Chondrocyte (in vitro differentiated cells): Measurements from ENCODE around the gene HSDL2. TPM values are rescaled to one million over a fixed set of nuclear protein-coding genes. Genes with fewer than 3 reads are reported as not detected.

Source experiments
- DNase-seq: peaks from one replicate; pipeline ENCODE4 v3.0.0; 2021; ENCODE audit warnings: mixed read lengths, low spot score
- H3K27ac Mint-ChIP-seq: one replicate; pipeline ENCODE4 v1.8.0; 2021; ENCODE audit warnings: mild to moderate bottlenecking, moderate library complexity, mixed read lengths; ENCODE audit not compliant: unreplicated experiment
- H3K27me3 Mint-ChIP-seq: 2 replicates; pipeline ENCODE4 v1.8.0; 2021; ENCODE audit warnings: low read depth, mixed read lengths
- H3K36me3 Mint-ChIP-seq: 2 replicates; pipeline ENCODE4 v1.8.0; 2021; ENCODE audit warnings: low read depth, mixed read lengths
- H3K4me1 Mint-ChIP-seq: 2 replicates; pipeline ENCODE4 v1.8.0; 2021; ENCODE audit warnings: low read depth, mild to moderate bottlenecking, mixed read lengths
- H3K4me3 Mint-ChIP-seq: one replicate; pipeline ENCODE4 v1.8.0; 2021; ENCODE audit warnings: mild to moderate bottlenecking, moderate library complexity, mixed read lengths; ENCODE audit not compliant: unreplicated experiment
- H3K9me3 Mint-ChIP-seq: 2 replicates; pipeline ENCODE4 v1.8.0; 2021; ENCODE audit warnings: low read depth, mixed read lengths
- long read RNA-seq: library from polyadenylated mRNA; stranded (forward); transcript quantifications from one replicate; pipeline ENCODE4 v2.0.0, GENCODE V29; 2021
- total RNA-seq: library from RNA; stranded (reverse); gene quantifications from 3 replicates; pipeline ENCODE4 v1.2.1, GENCODE V29; 2021
- TF ChIP-seq, protein P1 (sequence below): fragments of 200-600 bp; sonication (generic); IDR thresholded peaks from 2 replicates; pipeline ENCODE4 v1.5.0; 2021; ENCODE audit warnings: antibody characterized with exemption, mild to moderate bottlenecking, moderate library complexity

The HSDL2 gene
- 20.6 to 23.6 TPM (median 21.1 TPM) in 3 replicates for total RNA-seq
- long read RNA-seq, transcript HSDL2-202 (11 exons, 3,350 nt): major isoform, 31 of 38 reads
- long read RNA-seq, partial matches to known transcripts: 1 of 38 reads
- long read RNA-seq, other reads (novel, unspliced or antisense): 4 of 38 reads

DNA sequence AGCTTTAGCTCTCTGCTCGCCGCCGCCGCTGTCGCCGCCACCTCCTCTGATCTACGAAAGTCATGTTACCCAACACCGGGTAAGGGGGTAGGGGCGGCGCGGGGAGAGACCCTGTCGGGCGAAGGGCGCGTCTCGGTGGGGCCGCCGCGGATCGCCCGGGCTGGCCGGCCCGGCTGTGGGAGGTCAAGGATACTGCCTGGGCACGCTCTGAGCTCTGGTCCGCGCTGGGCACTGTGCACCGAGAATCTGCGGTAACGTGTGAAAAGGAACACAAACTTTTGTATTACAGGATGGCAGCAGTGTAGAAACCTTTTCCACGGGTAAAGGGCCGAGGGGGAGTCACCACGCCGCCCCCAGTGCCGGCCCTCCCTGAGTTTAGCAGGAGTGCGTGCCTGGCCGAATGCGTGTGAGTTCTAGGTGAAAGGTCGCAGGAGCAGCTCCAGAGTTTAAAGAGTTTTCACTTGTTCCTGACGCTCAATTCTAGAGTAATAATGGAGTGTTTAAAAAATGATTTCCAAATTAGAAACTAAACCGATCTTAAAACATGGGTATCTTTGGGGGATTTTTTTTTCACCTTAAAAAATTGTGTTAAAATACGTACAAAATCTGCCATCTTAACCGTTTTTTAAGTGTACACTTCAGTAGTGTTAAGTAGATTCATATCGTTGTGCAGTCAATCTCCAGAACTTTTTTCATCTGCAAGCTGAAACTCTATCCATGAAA lies at the start of gene HSDL2:
TSS of gene HSDL2 (plus strand) at position 7 of the 723 bp plus-strand sequence. CDS start at position 63, 56 bp downstream.
- Mint-ChIP-seq H3K4me3 (peak within 1 kb of the TSS; percentile 93), H3K27me3 (no peaks in the 10 kb centered on the region), H3K27ac (peak within 1 kb of the TSS; percentile 99), H3K4me1 (peaks cover 54% of the 10 kb centered on the region), H3K36me3 (no peaks in the 10 kb centered on the region), H3K9me3 (no peaks in the 10 kb centered on the region)
- TF ChIP-seq, protein P1, sequence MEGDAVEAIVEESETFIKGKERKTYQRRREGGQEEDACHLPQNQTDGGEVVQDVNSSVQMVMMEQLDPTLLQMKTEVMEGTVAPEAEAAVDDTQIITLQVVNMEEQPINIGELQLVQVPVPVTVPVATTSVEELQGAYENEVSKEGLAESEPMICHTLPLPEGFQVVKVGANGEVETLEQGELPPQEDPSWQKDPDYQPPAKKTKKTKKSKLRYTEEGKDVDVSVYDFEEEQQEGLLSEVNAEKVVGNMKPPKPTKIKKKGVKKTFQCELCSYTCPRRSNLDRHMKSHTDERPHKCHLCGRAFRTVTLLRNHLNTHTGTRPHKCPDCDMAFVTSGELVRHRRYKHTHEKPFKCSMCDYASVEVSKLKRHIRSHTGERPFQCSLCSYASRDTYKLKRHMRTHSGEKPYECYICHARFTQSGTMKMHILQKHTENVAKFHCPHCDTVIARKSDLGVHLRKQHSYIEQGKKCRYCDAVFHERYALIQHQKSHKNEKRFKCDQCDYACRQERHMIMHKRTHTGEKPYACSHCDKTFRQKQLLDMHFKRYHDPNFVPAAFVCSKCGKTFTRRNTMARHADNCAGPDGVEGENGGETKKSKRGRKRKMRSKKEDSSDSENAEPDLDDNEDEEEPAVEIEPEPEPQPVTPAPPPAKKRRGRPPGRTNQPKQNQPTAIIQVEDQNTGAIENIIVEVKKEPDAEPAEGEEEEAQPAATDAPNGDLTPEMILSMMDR: no peak
- no peak for DNase-seq

DNA sequence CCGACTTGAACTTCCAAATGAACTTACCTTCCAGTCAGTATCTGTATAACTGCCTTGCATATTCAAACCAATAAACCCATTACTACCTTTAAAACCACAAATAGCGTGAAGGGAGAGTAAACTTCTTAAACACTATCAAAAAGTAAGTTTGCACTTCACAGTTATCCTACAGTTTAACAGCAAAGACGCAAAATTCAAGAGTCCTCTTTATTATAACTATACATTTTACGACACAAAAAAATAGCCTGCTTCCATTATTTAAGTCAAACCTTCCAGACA lies 48.3 kb upstream of the HSDL2 start:
- H3K27ac Mint-ChIP-seq: peak overlapping the region; percentile 88
- H3K4me3 Mint-ChIP-seq: peak overlapping the region; percentile 86
- H3K36me3 Mint-ChIP-seq: no peaks in the 10 kb centered on the region

DNA sequence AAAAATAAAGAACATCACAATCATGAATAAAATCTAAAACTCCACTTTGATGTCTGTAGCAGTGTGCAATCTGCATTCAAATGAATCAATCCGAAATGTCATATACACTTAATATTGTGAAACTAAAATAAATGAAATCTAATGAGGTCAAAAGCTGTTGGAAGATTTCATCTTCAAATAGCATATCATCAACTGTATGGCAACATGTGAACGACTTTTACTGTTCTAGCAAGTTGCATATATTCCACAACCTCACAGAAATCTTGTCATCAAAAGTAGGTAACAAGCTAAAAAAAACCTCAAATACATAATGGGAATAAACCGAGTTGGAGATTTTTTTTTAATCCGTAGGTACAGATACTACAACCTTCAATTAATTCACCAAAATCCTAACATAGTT lies 47.7 kb upstream of the HSDL2 start:
- H3K27ac Mint-ChIP-seq: peak overlapping the region; percentile 88
- peak overlapping the region; percentile 86 for H3K4me3 Mint-ChIP-seq
- no peaks in the 10 kb centered on the region for H3K36me3 Mint-ChIP-seq
- no peak for DNase-seq
- H3K9me3 Mint-ChIP-seq: no peaks in the 10 kb centered on the region
- TF ChIP-seq, protein P1: no peak
- H3K4me1 Mint-ChIP-seq: peaks cover 44% of the 10 kb centered on the region
- H3K27me3 Mint-ChIP-seq: no peaks in the 10 kb centered on the region

More for the DNA sequence above, 48.3 kb upstream of the HSDL2 start:
- peaks cover 44% of the 10 kb centered on the region for H3K4me1 Mint-ChIP-seq
- no peak for DNase-seq
- H3K9me3 Mint-ChIP-seq: no peaks in the 10 kb centered on the region
- no peaks in the 10 kb centered on the region for H3K27me3 Mint-ChIP-seq
- TF ChIP-seq, protein P1: no peak

DNA sequence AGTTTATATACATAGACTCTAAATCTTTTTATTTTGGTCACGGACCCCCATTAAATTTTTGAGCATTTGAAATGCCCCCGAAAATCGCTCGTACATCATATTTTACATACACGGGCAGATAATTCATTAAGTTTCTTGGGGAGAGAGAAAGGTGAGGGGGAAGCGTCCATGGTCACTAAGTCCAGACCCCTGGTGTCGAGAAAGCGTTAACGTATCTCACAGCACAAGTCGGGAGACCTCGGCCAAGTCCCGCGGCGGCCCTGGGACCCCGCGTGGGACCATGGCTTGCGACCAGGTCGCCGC lies 47.3 kb upstream of the HSDL2 start:
- H3K27me3 Mint-ChIP-seq: no peaks in the 10 kb centered on the region
- H3K9me3 Mint-ChIP-seq: no peaks in the 10 kb centered on the region
- no peaks in the 10 kb centered on the region for H3K36me3 Mint-ChIP-seq
- TF ChIP-seq, protein P1: peak; percentile 66
- DNase-seq: no peak
- peaks cover 41% of the 10 kb centered on the region for H3K4me1 Mint-ChIP-seq
- H3K4me3 Mint-ChIP-seq: peak overlapping the region; percentile 86
- H3K27ac Mint-ChIP-seq: peak overlapping the region; percentile 88

DNA sequence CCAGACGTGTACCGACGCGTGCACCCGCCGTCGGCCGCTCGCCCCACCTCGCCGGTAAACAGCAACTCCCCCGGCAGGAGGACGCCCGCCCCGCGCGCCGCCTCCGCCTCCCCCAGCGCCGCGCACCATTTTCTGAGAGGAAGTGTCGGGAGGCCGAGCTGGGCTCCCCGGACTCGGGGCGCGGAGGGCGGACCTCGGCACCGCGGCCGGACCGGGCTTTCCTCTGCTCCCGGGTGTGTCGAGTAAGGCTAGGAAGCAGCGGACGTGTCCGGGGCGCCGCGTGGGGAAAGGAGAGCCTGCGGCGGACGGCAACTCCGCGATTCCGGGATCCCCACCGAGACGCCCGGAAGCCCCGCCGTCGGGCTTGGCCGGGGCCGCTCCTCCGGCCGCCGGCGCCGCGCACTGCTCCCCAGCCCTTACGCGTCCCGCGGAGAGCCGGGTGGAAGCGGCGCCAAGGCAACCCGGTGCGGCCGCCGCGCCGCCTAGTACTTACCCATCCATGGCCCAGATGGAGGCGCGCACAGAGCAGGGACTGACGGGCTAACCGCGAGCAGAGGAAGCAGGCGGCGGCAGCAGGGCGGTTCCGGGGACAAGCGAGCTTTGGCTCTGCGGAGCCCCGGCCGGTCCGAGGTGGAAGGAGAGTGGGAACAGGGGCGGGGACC lies 46.8 kb upstream of the HSDL2 start, which contains the start of gene PTBP3:
TSS of gene PTBP3 (minus strand) at position 643 of the 662 bp plus-strand sequence. CDS start 35,754 bp downstream, outside the sequence.
- Mint-ChIP-seq H3K4me3 (peak within 1 kb of the TSS; percentile 93), H3K27ac (peak within 1 kb of the TSS; percentile 96), H3K27me3 (no peaks in the 10 kb centered on the region), H3K9me3 (no peaks in the 10 kb centered on the region), H3K4me1 (peaks cover 36% of the 10 kb centered on the region), H3K36me3 (no peaks in the 10 kb centered on the region)
- peak; percentile 92 for DNase-seq
- TF ChIP-seq, protein P1: no peak
